GM21717 (cell line): Measurements from ENCODE around the gene PLD4.

Experiments used
- ATAC-seq: cut with Tn5 transposase; IDR thresholded peaks from one replicate; pipeline ENCODE4 v1.9.1; 2021; ENCODE audit warnings: mild to moderate bottlenecking, moderate library complexity; ENCODE audit not compliant: unreplicated experiment

Gene PLD4

DNA sequence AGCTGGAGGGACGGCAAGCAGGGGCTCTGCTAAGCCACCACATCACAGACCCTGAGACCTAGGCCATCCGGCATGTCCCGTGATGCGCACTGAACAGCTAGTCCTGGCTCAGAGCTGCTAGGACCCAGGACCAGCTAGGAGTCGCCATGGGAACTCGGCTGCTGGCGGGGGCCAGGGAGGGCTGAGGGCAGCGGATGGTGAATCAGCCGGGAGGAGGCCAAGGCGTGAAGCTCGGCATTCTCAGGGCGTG is 48.4 kb downstream of the PLD4 start:
- no peak for ATAC-seq

DNA sequence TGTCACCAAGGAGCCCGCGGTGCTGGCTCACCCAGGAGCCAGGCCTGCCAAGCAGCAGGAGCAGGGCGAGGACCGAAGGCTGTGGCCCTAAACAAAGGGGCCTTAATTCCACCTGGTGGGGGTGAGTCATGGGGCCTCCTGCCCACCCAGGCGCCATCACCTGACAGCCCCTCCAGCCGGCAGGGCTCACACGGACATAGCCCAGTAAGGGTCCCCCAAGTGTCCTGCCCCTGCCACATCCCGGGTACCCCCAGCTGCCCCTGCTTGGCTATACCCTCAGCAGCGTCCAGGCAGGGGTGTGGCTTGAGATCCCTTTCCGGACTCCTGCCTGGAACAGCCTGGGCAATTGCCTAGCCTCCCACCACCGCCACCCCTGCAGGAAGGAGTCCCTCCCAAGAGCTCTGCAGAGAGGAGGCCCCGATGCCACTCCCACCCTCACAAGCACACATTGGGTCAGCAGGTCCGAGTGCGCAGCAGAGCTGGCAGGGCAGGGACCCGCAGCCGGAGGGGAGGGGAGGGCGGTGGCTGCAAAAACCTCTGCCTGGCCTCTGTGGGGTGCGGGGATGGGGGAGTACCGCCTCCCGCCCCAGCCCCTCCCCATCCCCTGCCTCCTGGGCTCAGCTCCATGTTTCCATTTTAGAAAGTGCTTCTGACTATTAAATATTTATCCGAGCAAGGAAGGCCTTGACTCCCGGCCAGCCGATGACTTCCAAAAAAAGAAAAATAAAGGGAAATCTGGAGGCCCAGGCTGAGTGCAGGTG is 48.9 kb downstream of the PLD4 start:
- ATAC-seq, result no peak

DNA sequence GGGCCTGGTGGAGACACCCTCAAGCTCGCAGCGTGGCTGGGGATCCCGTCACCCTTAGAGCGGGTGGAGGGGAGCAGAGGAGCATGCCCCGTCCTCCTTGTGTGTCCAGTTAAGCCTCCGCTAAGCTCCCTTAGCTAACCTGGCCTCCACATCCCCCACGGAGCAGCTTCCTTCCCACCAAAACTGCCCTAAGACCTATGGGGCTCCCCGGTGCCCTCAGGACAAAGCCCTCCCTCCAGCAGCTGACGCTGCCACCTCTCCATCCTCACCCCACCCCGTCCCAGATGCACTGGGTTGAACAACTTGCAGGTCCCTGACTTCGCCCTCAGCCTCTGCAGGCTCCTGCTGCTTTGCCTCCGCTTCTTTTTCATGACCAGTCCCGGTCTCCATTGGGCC is 49.5 kb downstream of the PLD4 start:
- no peak for ATAC-seq

DNA sequence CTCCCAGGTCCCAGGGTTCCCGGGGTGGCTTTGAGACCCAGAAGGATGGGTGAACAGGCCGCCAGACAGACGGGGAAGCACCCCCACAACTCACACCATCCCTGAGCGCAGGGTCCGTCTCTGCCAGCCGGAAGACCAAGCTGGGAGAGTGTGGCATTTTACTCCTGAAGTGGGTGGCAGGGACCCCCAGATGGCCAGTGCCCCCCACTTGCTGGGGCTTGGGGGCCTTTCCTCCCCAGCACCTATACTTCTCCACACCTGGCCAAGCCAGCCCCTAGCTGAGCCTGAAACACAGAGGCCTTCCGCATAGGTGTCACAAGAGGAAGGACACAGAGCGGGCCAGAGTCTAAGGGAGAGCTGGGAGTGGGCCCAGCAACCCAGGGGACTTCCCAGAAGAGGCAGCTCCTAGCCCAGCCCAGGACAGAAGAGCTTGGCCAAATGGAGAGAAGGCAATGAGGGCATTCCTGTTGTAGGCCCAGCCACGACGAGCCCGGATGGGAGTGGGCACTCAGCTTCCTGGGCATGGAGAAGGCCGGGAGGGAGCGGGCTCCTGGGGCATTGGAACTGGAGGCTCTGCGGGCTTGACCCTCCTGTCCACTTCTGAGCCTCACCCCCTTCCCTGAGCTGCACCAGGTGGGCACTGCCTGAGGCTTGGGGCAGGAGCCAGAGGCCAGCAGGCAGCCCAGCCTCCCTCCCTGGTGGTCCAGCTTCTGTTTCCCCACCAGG is 50.1 kb downstream of the PLD4 start:
- no peak for ATAC-seq

DNA sequence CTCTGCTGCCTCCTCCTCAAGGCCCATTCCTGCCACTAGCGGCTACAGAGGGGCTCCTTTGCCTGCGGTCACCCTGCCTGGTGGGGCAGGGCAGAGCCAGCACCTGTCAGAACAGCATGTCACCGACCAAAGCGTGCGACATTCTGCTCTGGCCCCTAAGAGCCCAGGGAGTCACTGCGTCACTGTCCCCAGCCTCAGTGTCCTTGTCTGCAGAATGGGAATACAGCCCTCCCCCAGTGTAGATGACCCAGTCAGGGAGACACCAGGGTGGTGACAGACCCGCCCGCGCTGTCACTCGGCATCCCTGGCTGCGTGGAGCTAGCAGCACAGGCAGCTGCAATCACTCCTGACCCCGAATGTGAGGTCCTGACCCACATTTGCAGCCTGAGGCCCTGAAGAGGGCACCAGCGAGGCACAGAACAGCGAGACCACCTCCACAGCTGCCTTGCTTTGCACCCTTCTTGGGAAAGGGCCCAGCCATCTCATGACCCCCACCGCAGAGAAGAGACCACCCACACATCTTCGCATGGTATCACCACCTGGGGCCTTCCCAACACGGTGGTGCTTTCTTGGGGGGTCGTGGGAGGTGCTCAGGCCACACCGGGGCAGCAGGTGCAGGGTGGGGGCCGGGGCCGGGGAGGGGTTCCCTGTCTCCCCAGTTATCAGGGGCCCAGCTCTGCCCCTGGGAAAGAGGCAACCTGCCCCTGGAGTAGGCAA is 51.0 kb downstream of the PLD4 start:
- no peak for ATAC-seq

DNA sequence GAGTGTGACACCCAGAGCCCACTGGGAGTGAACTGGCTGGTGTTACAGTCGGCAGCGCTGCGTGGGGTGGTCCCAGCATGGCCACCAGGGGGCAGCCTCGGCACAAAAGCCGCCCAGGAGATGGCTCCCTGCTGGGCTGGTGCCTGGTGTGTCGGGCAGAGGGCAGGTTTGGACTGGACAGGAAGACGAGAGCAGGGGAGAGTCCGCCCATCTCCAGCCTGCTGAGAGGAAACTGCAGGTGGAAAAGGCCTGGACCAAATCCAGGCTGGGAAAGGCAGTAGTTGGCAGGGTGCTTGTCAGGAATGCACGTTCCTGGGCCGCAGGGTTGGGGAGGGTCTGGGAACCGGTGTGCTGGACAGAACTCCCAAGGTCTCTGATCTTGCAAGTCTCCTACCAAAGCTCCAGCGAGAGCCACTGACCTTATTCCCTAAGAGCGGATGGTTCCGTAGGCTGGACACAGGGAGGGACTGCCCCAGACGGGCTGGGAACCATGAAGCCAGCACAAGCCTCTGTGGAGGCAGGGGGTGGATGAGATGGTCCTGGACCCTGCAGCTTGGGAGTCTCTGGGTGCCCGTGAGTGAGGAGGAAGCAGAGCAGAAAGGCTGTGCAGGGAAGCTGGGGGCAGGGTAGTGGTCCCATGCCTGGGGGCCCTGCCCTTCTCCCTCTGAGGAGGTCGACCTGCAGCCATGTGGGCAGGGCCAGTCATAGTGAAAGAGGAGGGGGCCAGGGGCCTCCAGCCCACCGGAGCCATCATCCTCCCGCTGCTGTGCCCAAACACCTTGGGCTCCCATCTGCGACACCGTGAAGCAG is 51.7 kb downstream of the PLD4 start:
- no peak for ATAC-seq

DNA sequence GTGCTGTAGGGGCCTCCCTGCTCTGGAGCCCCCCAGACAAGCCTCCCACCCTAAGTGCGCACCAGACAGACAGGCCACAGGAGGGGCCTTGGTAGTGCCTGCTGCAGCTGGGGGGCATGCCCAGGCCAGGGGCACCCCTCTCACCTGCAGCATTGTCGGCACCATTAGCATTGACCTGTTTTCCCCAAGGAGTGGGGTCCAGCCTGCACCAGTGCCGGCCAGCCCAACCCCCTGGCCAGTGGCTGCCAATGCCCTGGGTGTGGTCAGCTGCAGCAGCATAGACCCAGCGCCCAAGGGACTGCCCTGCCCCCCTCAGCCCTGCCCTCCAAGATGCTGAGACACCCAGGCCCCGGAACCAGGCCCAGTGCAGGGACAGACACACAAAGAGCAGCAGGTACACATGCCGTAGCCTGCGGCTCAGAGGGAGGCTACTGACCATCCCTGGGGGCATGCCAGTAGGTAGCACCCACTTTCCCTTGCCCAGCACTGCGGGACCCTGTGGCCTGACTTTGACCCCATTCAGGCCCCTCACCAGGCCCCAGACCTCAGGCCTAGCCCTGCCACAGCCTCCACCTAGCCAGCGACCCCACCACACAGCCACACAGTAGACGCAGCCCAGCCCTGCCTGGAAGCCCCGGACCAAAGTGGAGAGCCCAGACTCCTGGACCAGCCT is 52.5 kb downstream of the PLD4 start:
- ATAC-seq, result no peak

DNA sequence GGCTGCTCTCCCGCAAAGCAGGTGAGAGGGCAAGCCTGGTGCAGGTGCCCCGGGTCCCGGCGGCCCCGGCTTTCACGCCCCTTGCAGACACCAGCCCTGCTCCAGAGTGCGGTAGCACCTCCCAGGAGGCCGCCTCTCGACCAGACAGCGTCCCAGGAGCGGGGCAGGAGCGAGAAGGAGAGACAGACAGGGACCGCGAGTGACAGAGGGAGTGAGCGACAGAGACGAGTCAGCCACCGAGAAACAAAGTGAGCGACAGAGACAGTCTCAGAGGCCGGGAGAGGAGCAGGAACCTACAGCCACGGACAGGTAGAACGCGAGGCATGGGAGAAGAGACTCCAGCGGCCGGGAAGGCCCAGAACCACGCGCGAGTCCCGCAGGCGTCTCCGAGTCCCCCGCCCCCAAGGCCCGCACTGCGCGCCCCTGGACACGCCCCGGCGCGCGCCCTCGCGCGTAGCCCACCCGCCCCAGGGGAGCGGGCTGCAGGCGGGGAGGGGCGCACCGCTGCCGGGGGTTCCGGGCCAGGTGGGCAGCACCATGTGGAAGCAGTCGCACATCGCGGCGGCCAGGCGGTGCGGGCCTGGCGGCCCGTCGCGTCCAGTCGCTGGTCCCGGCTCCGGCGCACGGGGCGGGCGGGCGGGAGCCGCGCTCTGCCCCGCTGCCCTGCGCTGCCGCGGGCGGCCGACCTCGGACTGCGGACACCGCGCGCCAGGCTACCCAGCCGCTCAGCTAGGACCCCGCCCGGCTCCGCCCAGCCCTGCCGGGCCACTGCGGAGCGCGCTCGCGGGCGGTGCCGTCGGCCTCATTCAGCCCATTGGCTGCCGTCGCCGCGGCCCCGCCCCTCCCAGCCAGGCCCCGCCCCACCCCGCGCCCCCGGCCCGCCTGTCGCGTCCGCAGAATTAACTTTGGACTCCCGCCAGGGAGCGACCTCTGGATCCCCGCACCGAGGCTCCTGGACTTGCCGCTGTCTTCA is 53.3 kb downstream of the PLD4 start, which contains the start of gene AHNAK2:
AHNAK2 (minus strand) TSS at position 694 of the 973 bp plus-strand sequence; CDS start at position 557, 137 bp downstream.
- no peak for ATAC-seq

DNA sequence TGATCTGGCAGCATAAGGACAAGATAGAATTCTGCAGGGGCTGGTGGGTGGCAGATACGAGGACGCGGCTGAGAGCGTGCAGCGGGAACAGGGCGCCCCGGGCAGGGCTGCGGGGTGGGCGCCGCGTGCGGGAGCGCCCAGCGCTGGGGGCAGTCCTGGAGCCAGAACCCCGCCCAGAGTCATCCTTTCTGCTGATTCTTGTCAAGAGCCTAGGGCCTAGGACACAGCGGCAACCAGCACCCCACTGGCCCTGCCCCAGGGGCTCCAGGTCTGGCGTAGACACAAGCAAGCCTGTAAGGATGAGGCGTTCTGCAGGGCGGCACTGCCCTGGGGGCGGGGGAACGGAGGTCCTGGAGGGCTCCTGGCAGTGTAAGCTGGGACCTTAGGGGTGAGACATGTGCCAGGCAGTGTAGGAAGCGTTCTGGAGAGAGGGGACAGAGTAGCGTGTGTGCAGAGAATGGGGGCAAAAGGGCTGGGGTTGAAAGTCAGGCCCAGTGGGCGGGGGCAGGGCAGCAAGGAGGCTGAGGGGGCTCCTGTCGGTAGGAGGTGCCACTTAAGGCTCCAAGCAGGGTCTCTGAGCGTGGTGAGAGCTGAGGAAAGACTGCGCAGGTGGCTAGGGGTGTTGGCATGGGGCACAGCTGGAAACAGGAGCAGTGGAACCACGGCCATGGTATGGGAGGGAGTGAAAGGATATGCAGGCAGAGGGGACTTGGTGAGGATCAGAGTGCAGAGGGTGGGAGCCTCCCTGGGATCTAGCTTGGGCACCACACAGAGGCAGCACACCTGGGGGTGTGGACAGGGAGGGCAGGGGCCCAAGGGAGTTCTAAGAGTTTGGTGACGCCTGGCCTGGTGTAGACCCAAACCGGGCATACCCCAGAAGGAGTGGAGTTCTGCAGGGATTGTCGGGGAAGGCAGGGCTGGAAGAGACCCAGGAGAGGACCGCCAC is 54.3 kb downstream of the PLD4 start:
- no peak for ATAC-seq

DNA sequence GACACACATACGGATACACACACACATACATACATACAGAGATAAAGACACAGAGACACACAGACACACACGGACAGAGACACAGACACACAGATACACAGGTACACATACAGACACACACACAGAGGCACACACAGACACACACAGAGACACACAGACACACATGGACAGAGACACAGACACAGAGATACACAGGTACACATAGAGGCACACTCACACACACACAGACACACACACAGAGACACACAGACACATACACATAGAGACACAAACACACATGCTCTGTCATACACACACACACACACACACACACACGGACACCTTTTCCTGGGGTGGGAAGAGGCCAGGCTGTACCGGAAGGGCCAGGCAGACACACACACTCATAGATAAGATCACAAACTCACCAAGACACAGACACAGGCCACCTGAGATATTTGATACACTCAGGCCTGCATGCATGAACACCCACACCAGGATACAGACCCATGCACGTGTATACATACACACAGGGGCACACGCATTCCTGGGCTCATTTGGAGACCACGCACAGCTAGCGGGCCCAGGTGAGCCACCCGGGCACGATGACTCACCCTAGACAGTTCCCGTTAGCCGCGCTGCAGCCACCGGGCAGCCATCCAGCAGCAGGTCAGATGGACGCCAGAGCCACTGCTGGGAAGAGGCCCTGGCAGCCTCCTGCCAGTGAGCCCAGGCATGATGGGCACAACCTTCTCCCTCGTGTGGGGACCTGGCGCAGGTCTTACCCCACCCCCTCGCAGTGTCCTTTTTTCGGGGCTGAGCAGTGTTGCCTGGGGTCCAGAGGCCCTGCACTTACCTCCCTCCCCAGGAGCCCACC is 55.3 kb downstream of the PLD4 start:
- ATAC-seq, result no peak

DNA sequence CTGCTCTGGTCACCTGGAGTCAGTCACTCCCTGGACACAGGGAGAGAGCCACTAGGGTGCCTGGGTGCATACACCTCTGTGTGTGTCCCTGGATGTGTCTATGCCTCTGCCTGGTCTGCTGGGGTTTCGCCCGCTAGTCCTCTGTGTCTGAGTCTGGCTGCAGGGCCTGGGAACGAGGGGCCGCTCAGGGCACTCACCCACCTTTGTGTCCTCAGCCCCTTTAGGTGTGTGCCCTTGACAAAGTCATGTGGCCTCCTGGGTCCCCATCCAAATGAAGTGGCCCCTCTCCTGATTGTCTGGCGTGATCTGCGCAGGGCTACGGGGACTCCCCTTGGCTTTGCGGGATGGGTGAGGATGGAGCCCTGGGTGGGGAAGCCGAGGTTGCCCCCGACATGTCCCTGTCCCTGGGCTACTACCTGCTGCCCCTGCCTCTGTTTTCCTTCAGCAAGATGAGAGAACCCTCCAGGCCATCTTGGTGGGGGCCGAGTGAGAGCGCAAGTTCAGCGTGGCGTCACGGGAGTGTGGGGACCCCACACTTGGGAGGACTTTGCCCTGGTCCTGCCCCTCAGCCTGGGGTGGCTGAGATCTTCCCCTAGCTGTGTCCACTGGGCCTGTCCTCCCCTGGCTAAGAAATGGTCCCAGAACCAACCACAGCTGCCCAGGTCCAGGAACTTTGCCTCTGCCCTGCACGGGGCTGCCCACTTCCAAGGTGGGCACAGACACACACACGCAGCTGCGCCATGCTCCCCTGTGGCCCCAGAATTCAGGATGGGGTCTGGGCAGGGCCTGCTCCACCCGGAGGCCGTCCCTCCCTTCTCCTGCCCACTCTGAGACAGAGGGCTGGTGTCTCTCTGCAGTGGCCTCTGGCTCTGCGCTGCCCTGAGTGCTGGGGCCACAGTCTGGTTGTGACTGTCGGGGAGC is 56.2 kb downstream of the PLD4 start:
- no peak for ATAC-seq

DNA sequence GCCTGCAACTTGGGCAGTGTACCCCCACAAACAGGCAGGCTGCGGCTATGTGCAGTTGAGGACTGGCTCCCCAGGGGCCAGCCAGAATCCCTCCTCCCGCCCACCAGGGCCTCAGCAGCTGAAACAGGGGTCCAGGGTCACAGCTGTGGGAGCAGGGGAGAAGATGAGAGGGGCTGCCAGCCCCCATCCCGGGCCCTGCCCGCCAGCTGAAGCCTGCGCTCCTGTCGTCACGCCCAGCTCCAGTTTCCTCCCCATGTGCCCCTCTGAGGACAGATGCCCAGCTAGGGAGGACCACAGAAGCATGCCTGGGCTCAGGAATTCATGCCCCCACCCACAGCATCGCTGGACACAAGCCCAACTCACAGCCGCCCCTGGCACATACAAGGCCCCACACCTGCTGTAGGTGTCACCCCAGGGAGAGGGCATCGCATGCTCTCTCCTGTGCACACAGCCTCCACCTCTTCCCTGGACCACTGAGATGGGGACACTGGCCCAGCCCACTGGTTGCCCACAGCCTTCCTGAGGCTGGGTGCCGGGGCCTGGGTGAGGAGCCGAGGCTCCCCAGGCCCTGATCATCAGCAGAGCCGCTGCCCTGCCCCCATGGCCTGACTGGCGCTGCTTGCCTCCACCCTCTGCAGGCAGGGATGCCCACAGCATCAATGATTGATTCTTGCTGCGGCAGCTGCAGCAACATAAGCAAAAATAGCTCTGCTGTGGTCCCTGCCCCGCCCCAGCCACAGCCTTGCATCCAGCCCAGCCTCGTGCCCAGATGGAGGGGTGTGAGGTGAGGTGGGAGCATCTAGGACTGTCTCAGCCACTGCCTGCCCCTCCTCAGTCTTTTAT is 57.2 kb downstream of the PLD4 start:
- no peak for ATAC-seq

DNA sequence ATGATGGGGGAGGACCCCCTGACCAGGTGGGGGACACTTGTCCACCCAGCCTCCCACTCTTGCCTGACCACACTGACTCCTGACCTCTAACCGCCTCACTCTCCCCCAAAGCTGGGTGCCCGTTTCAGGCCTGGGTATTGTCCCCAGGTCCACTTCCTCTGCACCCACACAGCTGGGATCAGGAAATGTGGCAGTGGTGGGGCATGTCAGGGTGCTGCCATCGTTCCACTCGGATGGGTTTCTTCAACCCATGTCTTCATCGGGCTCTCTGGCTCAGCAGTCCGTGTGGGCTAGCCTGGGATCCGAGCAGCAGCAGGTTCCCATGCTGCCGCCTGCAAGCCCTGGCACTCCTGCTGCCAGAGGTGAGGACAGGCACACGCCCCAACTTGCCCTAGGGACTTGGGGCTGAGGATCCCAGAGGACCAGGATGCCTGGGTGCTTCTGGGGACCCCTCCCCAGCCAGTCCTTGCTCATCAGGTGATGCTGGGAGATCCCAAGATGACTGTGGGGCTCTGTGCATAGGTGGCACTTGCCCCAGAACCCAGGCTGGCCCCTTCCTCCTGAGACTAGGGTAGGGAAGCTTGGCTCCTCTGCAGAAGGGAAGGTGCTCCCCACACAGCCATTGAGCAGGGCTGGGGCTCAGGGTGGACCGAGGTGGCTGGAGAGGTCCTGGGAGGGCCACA is 58.0 kb downstream of the PLD4 start:
- ATAC-seq, result no peak
